ENCODE data around the gene CPA1. TPM values are rescaled to one million over a fixed set of nuclear protein-coding genes. Genes with fewer than 3 reads are reported as not detected.

CPA1 gene
- total RNA-seq, result 1.9 TPM

GRCh38 chr7:130379921-130380860 is at the start of gene CPA1:
Gene CPA1, plus strand, starts transcription at chr7:130380494. Its CDS starts 27 bp downstream, at chr7:130380521.

GRCh38 chr7:130344271-130344866 is 35.9 kb upstream of the CPA1 start, which contains the start of gene CPA5:
Gene CPA5, plus strand, starts transcription at chr7:130344816. Its CDS starts 1,670 bp downstream, at chr7:130346486.

Other genes starting within 250 kb of the CPA1 start
- 19.1 TPM for gene TMEM209, start 175.1 kb upstream of the CPA1 start, total RNA-seq
- gene SSMEM1, start 172.6 kb upstream of the CPA1 start, total RNA-seq, result not detected
- 0.18 TPM for gene CPA2, start 113.6 kb upstream of the CPA1 start, total RNA-seq
- 0.41 TPM for gene CPA4, start 87.3 kb upstream of the CPA1 start, total RNA-seq
- gene CPA5, start 35.7 kb upstream of the CPA1 start, total RNA-seq, result not detected
- 14.7 TPM for gene CEP41, start 60.5 kb downstream of the CPA1 start, total RNA-seq
- gene MEST, start 111.6 kb downstream of the CPA1 start, total RNA-seq, result 468 TPM

Measured in metanephros (tissue), 1 donor.